SU-DHL-6 (cell line): Measurements from ENCODE around the gene RAX2.

ENCODE experiments used
- H2AFZ ChIP-seq: fragments of 200-600 bp; sonication (generic); 2 replicates; pipeline ENCODE4 v1.6.1; 2014; ENCODE audit warnings: low read depth, mild to moderate bottlenecking, moderate library complexity, mixed read lengths, antibody characterized with exemption, low read length; ENCODE audit not compliant: severe bottlenecking
- H3F3A ChIP-seq: fragments of 200-600 bp; shearing (Covaris generic); 2 replicates; pipeline ENCODE4 v1.6.0; 2016; ENCODE audit warnings: antibody characterized with exemption, mild to moderate bottlenecking; ENCODE audit not compliant: insufficient read depth
- H3K27ac ChIP-seq: fragments of 200-600 bp; sonication (generic); 2 replicates; pipeline ENCODE4 v1.5.1; 2016; ENCODE audit warnings: low read depth, mild to moderate bottlenecking, low read length, moderate library complexity, mixed read lengths
- H3K27me3 ChIP-seq: fragments of 200-600 bp; sonication (generic), shearing (Covaris generic); 2 replicates; pipeline ENCODE4 v1.6.0; 2014; ENCODE audit warnings: mild to moderate bottlenecking, low read length
- H3K36me3 ChIP-seq: fragments of 200-600 bp; sonication (generic); 2 replicates; pipeline ENCODE4 v1.6.1; 2014; ENCODE audit warnings: mild to moderate bottlenecking, low read length, mixed read lengths
- H3K4me2 ChIP-seq: fragments of 300-600, 200-600 bp; shearing (Covaris generic), sonication (generic); 2 replicates; pipeline ENCODE4 v1.6.0; 2014; ENCODE audit warnings: low read length, low read depth, mild to moderate bottlenecking; ENCODE audit not compliant: poor library complexity, severe bottlenecking
- H3K4me3 ChIP-seq: fragments of 200-600 bp; sonication (generic); 2 replicates; pipeline ENCODE4 v1.5.1; 2014; ENCODE audit warnings: antibody characterized with exemption, low read length, mild to moderate bottlenecking, mixed read lengths; ENCODE audit not compliant: insufficient read depth, poor library complexity, severe bottlenecking
- H3K79me2 ChIP-seq: fragments of 200-600 bp; sonication (generic); 2 replicates; pipeline ENCODE4 v1.6.1; 2014; ENCODE audit warnings: mild to moderate bottlenecking, low read length, moderate library complexity; ENCODE audit not compliant: insufficient read depth
- H3K9ac ChIP-seq: fragments of 200-600 bp; sonication (generic); 2 replicates; pipeline ENCODE4 v1.7.0; 2014; ENCODE audit warnings: mild to moderate bottlenecking, low read length
- H3K9me2 ChIP-seq: fragments of 200-600 bp; sonication (generic); replicated peaks from 2 replicates; pipeline ENCODE4 v1.6.1; 2014; ENCODE audit warnings: low read length; ENCODE audit not compliant: insufficient read depth
- H3K9me3 ChIP-seq: fragments of 200-600 bp; sonication (generic); 2 replicates; pipeline ENCODE4 v1.6.1; 2014; ENCODE audit warnings: low read length, mixed read lengths; ENCODE audit not compliant: insufficient read depth
- H4K20me1 ChIP-seq: fragments of 200-600 bp; sonication (generic); 2 replicates; pipeline ENCODE4 v1.6.1; 2014; ENCODE audit warnings: low read depth, mild to moderate bottlenecking, antibody characterized with exemption, low read length, moderate library complexity, mixed read lengths
- CTCF ChIP-seq: fragments of 200-600 bp; sonication (generic); IDR thresholded peaks from one replicate; pipeline ENCODE4 v1.5.1; 2017; ENCODE audit warnings: antibody characterized with exemption, mild to moderate bottlenecking, low read length, moderate library complexity; ENCODE audit not compliant: insufficient read depth, poor library complexity, severe bottlenecking
- EZH2phosphoT487 ChIP-seq: fragments of 200-600 bp; sonication (generic), shearing (Covaris generic); conservative IDR thresholded peaks from 2 replicates; pipeline ENCODE4 v1.6.1; 2018; ENCODE audit warnings: mild to moderate bottlenecking, antibody characterized with exemption, low read length, moderate library complexity, mixed read lengths

Gene RAX2

GRCh38 chr19:3793799-3794198 is 21.8 kb upstream of the RAX2 start:
- TF ChIP-seq CTCF (no peak), EZH2phosphoT487 (no peak)
- Histone ChIP-seq H3K4me3 (no peak overlapping the region), H3K27me3 (no peaks in the 10 kb centered on the region), H3K36me3 (no peaks in the 10 kb centered on the region), H3K9ac (no peak overlapping the region), H3K9me3 (no peaks in the 10 kb centered on the region), H3K79me2 (no peaks in the 10 kb centered on the region), H2AFZ (no peak overlapping the region), H4K20me1 (no peaks in the 10 kb centered on the region), H3K4me2 (no peak overlapping the region), H3K27ac (no peak overlapping the region), H3F3A (no peaks in the 10 kb centered on the region), H3K9me2 (no peaks in the 10 kb centered on the region)

- no peaks in the 10 kb centered on the region for H3K36me3 ChIP-seq
- TF ChIP-seq CTCF, result no peak
- TF ChIP-seq EZH2phosphoT487, result no peak
- no peaks in the 10 kb centered on the region for H3K27me3 ChIP-seq
- H3K79me2 ChIP-seq, result no peaks in the 10 kb centered on the region
- H3K9ac ChIP-seq, result no peak overlapping the region
- no peak overlapping the region for H3K4me2 ChIP-seq
- H3K4me3 ChIP-seq, result no peak overlapping the region
- no peaks in the 10 kb centered on the region for H3F3A ChIP-seq
- no peak overlapping the region for H3K27ac ChIP-seq
- no peaks in the 10 kb centered on the region for H3K9me3 ChIP-seq
- no peaks in the 10 kb centered on the region for H3K9me2 ChIP-seq
- H2AFZ ChIP-seq, result no peak overlapping the region
- no peaks in the 10 kb centered on the region for H4K20me1 ChIP-seq
Measured at GRCh38 chr19:3792114-3792513, 20.1 kb upstream of the RAX2 start.

- H3K9ac ChIP-seq, result no peak overlapping the region
- no peaks in the 10 kb centered on the region for H3K9me3 ChIP-seq
- H3K4me2 ChIP-seq, result no peak overlapping the region
- H3K27ac ChIP-seq, result no peak overlapping the region
- H3F3A ChIP-seq, result no peaks in the 10 kb centered on the region
- H2AFZ ChIP-seq, result no peak overlapping the region
- TF ChIP-seq CTCF (no peak), EZH2phosphoT487 (no peak)
- no peak overlapping the region for H3K4me3 ChIP-seq
- no peaks in the 10 kb centered on the region for H3K9me2 ChIP-seq
- H3K27me3 ChIP-seq, result no peaks in the 10 kb centered on the region
- H3K79me2 ChIP-seq, result no peaks in the 10 kb centered on the region
- H4K20me1 ChIP-seq, result no peaks in the 10 kb centered on the region
- no peaks in the 10 kb centered on the region for H3K36me3 ChIP-seq
Measured at GRCh38 chr19:3790941-3791340, 18.9 kb upstream of the RAX2 start.
